GM12874 (cell line): ENCODE data around the gene NEK10.

Experiments used
- CTCF ChIP-seq: IDR thresholded peaks from 2 replicates; pipeline ENCODE4 v1.5.1; 2011; ENCODE audit warnings: low read depth, mild to moderate bottlenecking, control low read depth, low read length, moderate library complexity; ENCODE audit not compliant: insufficient read depth

NEK10 gene

GRCh38 chr3:27349832-27350231 lies 19.4 kb downstream of the NEK10 start:
- TF ChIP-seq CTCF: no peak

- no peak for TF ChIP-seq CTCF
These were observed 23.0 kb downstream of the NEK10 start for GRCh38 chr3:27345959-27346865.

GRCh38 chr3:27345493-27345892 lies 23.7 kb downstream of the NEK10 start:
- TF ChIP-seq CTCF: no peak

GRCh38 chr3:27345045-27345444 lies 24.1 kb downstream of the NEK10 start:
- no peak for TF ChIP-seq CTCF

DNA sequence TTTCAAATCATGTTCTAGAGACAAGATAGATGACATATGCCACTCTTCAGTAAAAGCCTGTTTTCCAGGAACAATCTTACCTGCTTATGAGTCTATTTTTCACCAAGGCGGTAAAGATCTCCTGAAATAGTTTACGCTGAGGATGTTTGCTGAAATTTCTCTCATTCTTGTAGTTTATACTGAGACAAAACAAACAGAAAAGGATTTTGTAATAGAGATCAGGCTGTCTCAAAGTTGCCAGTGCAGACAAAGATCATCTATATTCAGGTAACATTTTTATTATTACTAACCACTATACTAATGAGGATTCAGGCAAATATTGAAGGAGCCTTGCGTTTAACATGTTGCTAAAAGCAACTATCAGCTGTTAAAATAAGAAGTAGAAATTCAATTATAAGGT lies 25.0 kb downstream of the NEK10 start:
- TF ChIP-seq CTCF: no peak

DNA sequence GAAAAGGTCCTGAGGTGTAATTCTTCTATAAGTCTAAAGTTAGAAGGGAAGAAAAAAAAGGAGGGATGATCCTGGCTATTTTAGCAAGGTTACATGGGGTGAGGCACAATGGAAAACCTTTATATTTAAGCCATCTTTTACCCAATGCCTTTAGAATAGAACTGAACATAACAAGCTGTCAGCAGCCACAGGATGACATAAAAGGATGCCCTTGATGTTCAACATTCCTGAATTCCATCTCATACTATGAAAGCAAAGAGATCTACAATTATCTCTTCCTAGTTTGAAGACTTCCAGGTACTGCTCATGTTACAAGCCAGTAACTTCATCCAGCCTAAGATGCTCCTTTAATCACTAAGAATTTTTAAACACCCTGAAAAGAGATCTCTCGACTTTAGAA lies 26.9 kb downstream of the NEK10 start:
- no peak for TF ChIP-seq CTCF

GRCh38 chr3:27340534-27340933 lies 28.6 kb downstream of the NEK10 start:
- TF ChIP-seq CTCF: no peak
